SK-N-SH (cell line): ENCODE data around the gene PPDPF.

Experiments used
- CTCF ChIP-seq: fragments of 200-600 bp; sonication (generic); IDR thresholded peaks from 2 replicates; pipeline ENCODE4 v1.6.1; 2017; ENCODE audit warnings: antibody characterized with exemption, mild to moderate bottlenecking, moderate library complexity
- FOXJ3 ChIP-seq: sonication (generic); formaldehyde crosslinking; IDR thresholded peaks from 2 replicates; pipeline ENCODE4 v1.5.1; 2020; ENCODE audit warnings: mild to moderate bottlenecking, missing genetic modification reagents
- POLR2AphosphoS5 ChIP-seq: IDR thresholded peaks from 2 replicates; pipeline ENCODE4 v1.6.1; 2012; ENCODE audit warnings: low read depth, low read length
- TF ChIP-seq, protein P1 (sequence below): fragments of 150-350 bp; IDR thresholded peaks from 2 replicates; pipeline ENCODE4 v1.6.1; 2017; ENCODE audit warnings: antibody characterized with exemption, low read length, low read depth, borderline replicate concordance

GRCh38 chr20:63540417-63541186 is 20.0 kb downstream of the PPDPF start:
- TF ChIP-seq, protein P1, sequence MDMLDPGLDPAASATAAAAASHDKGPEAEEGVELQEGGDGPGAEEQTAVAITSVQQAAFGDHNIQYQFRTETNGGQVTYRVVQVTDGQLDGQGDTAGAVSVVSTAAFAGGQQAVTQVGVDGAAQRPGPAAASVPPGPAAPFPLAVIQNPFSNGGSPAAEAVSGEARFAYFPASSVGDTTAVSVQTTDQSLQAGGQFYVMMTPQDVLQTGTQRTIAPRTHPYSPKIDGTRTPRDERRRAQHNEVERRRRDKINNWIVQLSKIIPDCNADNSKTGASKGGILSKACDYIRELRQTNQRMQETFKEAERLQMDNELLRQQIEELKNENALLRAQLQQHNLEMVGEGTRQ: no peak
- TF ChIP-seq CTCF (no peak), FOXJ3 (CRISPR knock-in tag) (no peak), POLR2AphosphoS5 (no peak)
